H9 (cell line): ENCODE measurements around the gene NCL. TPM values are rescaled to one million over a fixed set of nuclear protein-coding genes. Genes with fewer than 3 reads are reported as not detected.
A peak's percentile ranks its signal among the peaks of the same experiment; 100 is the strongest.

Experiments
- DNase-seq: peaks from one replicate; pipeline ENCODE4 v3.0.0-alpha.2; 2017
- H2AFZ ChIP-seq: one replicate; pipeline ENCODE4 v1.6.1; 2013; ENCODE audit warnings: mild to moderate bottlenecking, low read length, control low read depth, moderate library complexity
- H2AK5ac ChIP-seq: 2 replicates; pipeline ENCODE4 v1.6.1; 2013; ENCODE audit warnings: low read length, control low read depth, mixed read lengths; ENCODE audit not compliant: insufficient read length
- H2BK120ac ChIP-seq: one replicate; pipeline ENCODE4 v1.6.1; 2013; ENCODE audit warnings: low read depth, mild to moderate bottlenecking, low read length, control low read depth, inconsistent platforms; ENCODE audit not compliant: poor library complexity, severe bottlenecking
- H2BK12ac ChIP-seq: 2 replicates; pipeline ENCODE4 v1.6.1; 2013; ENCODE audit warnings: low read length, control low read depth, mixed read lengths, low read depth; ENCODE audit not compliant: insufficient read length
- H2BK15ac ChIP-seq: 2 replicates; pipeline ENCODE4 v1.6.1; 2013; ENCODE audit warnings: low read depth, low read length, control low read depth
- H2BK20ac ChIP-seq: one replicate; pipeline ENCODE4 v1.6.1; 2013; ENCODE audit warnings: low read depth, mild to moderate bottlenecking, low read length, control low read depth, inconsistent platforms; ENCODE audit not compliant: poor library complexity, severe bottlenecking
- H2BK5ac ChIP-seq: 2 replicates; pipeline ENCODE4 v1.6.1; 2013; ENCODE audit warnings: low read length, control low read depth, mixed read lengths; ENCODE audit not compliant: insufficient read length
- H3K14ac ChIP-seq: 2 replicates; pipeline ENCODE4 v1.6.1; 2013; ENCODE audit warnings: low read length, control low read depth; ENCODE audit not compliant: insufficient read depth
- H3K18ac ChIP-seq: 2 replicates; pipeline ENCODE4 v1.6.1; 2013; ENCODE audit warnings: low read depth, mild to moderate bottlenecking, mixed read lengths, low read length, control low read depth; ENCODE audit not compliant: insufficient read length
- H3K23ac ChIP-seq: 2 replicates; pipeline ENCODE4 v1.6.1; 2013; ENCODE audit warnings: low read length, control low read depth, mixed read lengths, low read depth; ENCODE audit not compliant: insufficient read length
- H3K23me2 ChIP-seq: 2 replicates; pipeline ENCODE4 v1.6.1; 2013; ENCODE audit warnings: low read depth, mild to moderate bottlenecking, mixed read lengths, low read length, control low read depth; ENCODE audit not compliant: insufficient read length, poor library complexity, severe bottlenecking
- H3K27ac ChIP-seq: 2 replicates; pipeline ENCODE4 v1.5.1; 2013; ENCODE audit warnings: low read length, control low read depth, mixed read lengths, low read depth; ENCODE audit not compliant: insufficient read length
- H3K27me3 ChIP-seq: 2 replicates; pipeline ENCODE4 v1.6.1; 2013; ENCODE audit warnings: low read length, control low read depth, inconsistent platforms; ENCODE audit not compliant: insufficient read depth
- H3K4ac ChIP-seq: 2 replicates; pipeline ENCODE4 v1.6.1; 2013; ENCODE audit warnings: low read depth, mild to moderate bottlenecking, control low read depth, inconsistent platforms, low read length, moderate library complexity
- H3K4me1 ChIP-seq: 2 replicates; pipeline ENCODE4 v1.6.1; 2013; ENCODE audit warnings: low read length, control low read depth, inconsistent platforms; ENCODE audit not compliant: insufficient read depth
- H3K4me2 ChIP-seq: 2 replicates; pipeline ENCODE4 v1.6.1; 2013; ENCODE audit warnings: low read length, control low read depth, mixed read lengths; ENCODE audit not compliant: insufficient read length, insufficient read depth
- H3K56ac ChIP-seq: 2 replicates; pipeline ENCODE4 v1.6.1; 2013; ENCODE audit warnings: low read depth, mild to moderate bottlenecking, mixed read lengths, low read length, control low read depth; ENCODE audit not compliant: insufficient read length
- H3K79me1 ChIP-seq: 2 replicates; pipeline ENCODE4 v1.6.1; 2013; ENCODE audit warnings: low read depth, mild to moderate bottlenecking, moderate library complexity, low read length, control low read depth, inconsistent platforms; ENCODE audit not compliant: insufficient read depth, poor library complexity, severe bottlenecking
- H3K79me2 ChIP-seq: 2 replicates; pipeline ENCODE4 v1.6.1; 2013; ENCODE audit warnings: low read length, control low read depth, inconsistent platforms; ENCODE audit not compliant: insufficient read depth
- H3K9ac ChIP-seq: 2 replicates; pipeline ENCODE4 v1.6.1; 2013; ENCODE audit warnings: low read length, control low read depth, mixed read lengths; ENCODE audit not compliant: insufficient read length; ENCODE audit errors: extremely low read depth
- H3K9me3 ChIP-seq: one replicate; pipeline ENCODE4 v1.6.1; 2013; ENCODE audit warnings: low read depth, low read length, inconsistent platforms; ENCODE audit not compliant: control insufficient read depth
- H3T11ph ChIP-seq: one replicate; pipeline ENCODE4 v1.6.1; 2013; ENCODE audit warnings: mild to moderate bottlenecking, low read length, control low read depth, inconsistent platforms
- H4K20me1 ChIP-seq: one replicate; pipeline ENCODE4 v1.6.1; 2013; ENCODE audit not compliant: control insufficient read depth, insufficient read length, insufficient read depth
- H4K5ac ChIP-seq: 2 replicates; pipeline ENCODE4 v1.6.1; 2013; ENCODE audit warnings: low read depth, mild to moderate bottlenecking, mixed read lengths, low read length, control low read depth; ENCODE audit not compliant: insufficient read length
- H4K8ac ChIP-seq: replicated peaks from 2 replicates; pipeline ENCODE4 v1.6.1; 2013; ENCODE audit warnings: low read length, control low read depth, mixed read lengths, low read depth; ENCODE audit not compliant: insufficient read length
- H4K91ac ChIP-seq: 2 replicates; pipeline ENCODE4 v1.6.1; 2013; ENCODE audit warnings: low read depth, mild to moderate bottlenecking, moderate library complexity, mixed read lengths, low read length, control low read depth; ENCODE audit not compliant: insufficient read length
- H3K27ac Mint-ChIP-seq, 3 experiments: 2 replicates in 2 of 3; 3 replicates in 1 of 3; pipeline ENCODE4 v1.8.0; 2020 to 2021; ENCODE audit warnings: mixed read lengths in 3 of 3, mild to moderate bottlenecking in 1 of 3, moderate library complexity in 1 of 3
- H3K27me3 Mint-ChIP-seq: 2 replicates; pipeline ENCODE4 v1.8.0; 2021; ENCODE audit warnings: low read depth, mild to moderate bottlenecking, moderate library complexity, mixed read lengths
- H3K36me3 Mint-ChIP-seq, 3 experiments: 2 replicates in 2 of 3; 3 replicates in 1 of 3; pipeline ENCODE4 v1.8.0; 2020 to 2021; ENCODE audit warnings: low read depth in 3 of 3, mixed read lengths in 3 of 3; ENCODE audit not compliant: insufficient read depth in 1 of 3
- H3K4me1 Mint-ChIP-seq, 2 experiments: 2 replicates each; pipeline ENCODE4 v1.8.0; 2020; ENCODE audit warnings: mixed read lengths in 2 of 2
- H3K4me3 Mint-ChIP-seq, 2 experiments: 2 replicates in 1 of 2; 3 replicates in 1 of 2; pipeline ENCODE4 v1.8.0; 2020 to 2021; ENCODE audit warnings: mild to moderate bottlenecking in 2 of 2, mixed read lengths in 2 of 2, moderate library complexity in 1 of 2
- H3K9me3 Mint-ChIP-seq, 2 experiments: 2 replicates in 1 of 2; 3 replicates in 1 of 2; pipeline ENCODE4 v1.8.0; 2020; ENCODE audit warnings: mild to moderate bottlenecking in 2 of 2, mixed read lengths in 2 of 2, moderate library complexity in 1 of 2
- WGBS: extraction: QIAGEN DNeasy Blood & Tissue Kit; methylation state at CpG from one replicate; pipeline ENCODE4 v1.1.7; 2013; ENCODE audit warnings: missing lambda C conversion rate, low lambda C conversion rate, mixed read lengths; ENCODE audit not compliant: insufficient read length; ENCODE audit errors: extremely low coverage; 5-methylcytosine and 5-hydroxymethylcytosine counted together
- total RNA-seq: library from RNA; stranded (reverse); gene quantifications from 2 replicates; pipeline ENCODE4 v1.2.1, GENCODE V29; 2021
- TF ChIP-seq, protein P1 (sequence below): fragments of 200-600 bp; sonication (generic); conservative IDR thresholded peaks from 3 replicates; pipeline ENCODE4 v1.8.0; 2021; ENCODE audit warnings: antibody characterized with exemption, mild to moderate bottlenecking

Gene NCL
- total RNA-seq, 1 experiment from 2014 or later, result 1,269 TPM

DNA sequence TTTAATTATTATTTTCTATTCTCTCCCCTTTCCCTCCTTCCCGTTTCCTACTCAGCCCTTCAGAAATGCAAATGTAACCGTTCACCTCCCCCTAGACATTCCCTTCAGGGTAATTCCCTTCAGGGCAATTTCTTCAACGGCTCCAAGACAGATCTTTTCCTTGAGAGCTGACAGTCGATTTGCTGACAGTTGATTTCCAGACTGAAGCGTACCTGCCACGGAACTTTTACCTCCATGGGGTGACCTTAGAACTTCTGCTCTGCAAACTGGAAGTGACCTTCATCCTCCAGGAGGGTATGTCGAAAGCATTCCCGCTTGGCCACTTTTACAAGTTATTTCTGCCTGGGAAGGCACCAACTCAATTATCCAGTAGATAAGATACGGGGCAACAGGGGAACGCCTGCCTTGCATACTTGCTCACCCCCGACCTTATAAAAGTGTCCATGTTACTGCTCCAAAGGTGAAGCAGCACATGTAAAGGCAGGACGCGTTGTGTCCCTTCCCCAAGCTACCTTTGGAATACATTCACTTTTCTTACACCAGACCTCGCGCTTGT lies 50.3 kb downstream of the NCL start:
- no peak overlapping the region for H3K9ac ChIP-seq
- H3K27ac ChIP-seq, result no peak overlapping the region

More for the DNA sequence above, 50.3 kb downstream of the NCL start:
- no peak overlapping the region for H2BK20ac ChIP-seq
- no peak for DNase-seq
- H4K20me1 ChIP-seq, result no peaks in the 10 kb centered on the region
- Mint-ChIP-seq H3K9me3 (peaks cover 12 to 19% of the 10 kb centered on the region in 2 experiments; a peak in 4 of 5 replicates), H3K4me3 (peak overlapping the region; percentile 7 to 23; a peak in 2 of 5 replicates), H3K4me1 (peaks cover 42 to 45% of the 10 kb centered on the region in 2 experiments), H3K27ac (peak overlapping the region; percentile 5 to 58 (median 18); a peak in 3 of 7 replicates), H3K36me3 (peaks cover 4 to 12% (median 8%) of the 10 kb centered on the region in 3 experiments), H3K27me3 (no peaks in the 10 kb centered on the region; the same call in 1 of the 2 replicates)
- H3K27me3 ChIP-seq, result no peaks in the 10 kb centered on the region
- no peaks in the 10 kb centered on the region for H3K9me3 ChIP-seq
- H2AK5ac ChIP-seq, result no peak overlapping the region
- H3K23ac ChIP-seq, result no peak overlapping the region
- H4K8ac ChIP-seq, result no peak overlapping the region
- H3K79me2 ChIP-seq, result no peaks in the 10 kb centered on the region
- WGBS, result no CpG with 5 or more reads among the region's 15 CpGs
- H3K79me1 ChIP-seq, result no peaks in the 10 kb centered on the region
- peaks cover 9% of the 10 kb centered on the region for H3K23me2 ChIP-seq
- no peak overlapping the region for H2BK5ac ChIP-seq
- H3K18ac ChIP-seq, result no peak overlapping the region
- no peak overlapping the region for H4K91ac ChIP-seq
- H3T11ph ChIP-seq, result no peak overlapping the region
- TF ChIP-seq, protein P1, sequence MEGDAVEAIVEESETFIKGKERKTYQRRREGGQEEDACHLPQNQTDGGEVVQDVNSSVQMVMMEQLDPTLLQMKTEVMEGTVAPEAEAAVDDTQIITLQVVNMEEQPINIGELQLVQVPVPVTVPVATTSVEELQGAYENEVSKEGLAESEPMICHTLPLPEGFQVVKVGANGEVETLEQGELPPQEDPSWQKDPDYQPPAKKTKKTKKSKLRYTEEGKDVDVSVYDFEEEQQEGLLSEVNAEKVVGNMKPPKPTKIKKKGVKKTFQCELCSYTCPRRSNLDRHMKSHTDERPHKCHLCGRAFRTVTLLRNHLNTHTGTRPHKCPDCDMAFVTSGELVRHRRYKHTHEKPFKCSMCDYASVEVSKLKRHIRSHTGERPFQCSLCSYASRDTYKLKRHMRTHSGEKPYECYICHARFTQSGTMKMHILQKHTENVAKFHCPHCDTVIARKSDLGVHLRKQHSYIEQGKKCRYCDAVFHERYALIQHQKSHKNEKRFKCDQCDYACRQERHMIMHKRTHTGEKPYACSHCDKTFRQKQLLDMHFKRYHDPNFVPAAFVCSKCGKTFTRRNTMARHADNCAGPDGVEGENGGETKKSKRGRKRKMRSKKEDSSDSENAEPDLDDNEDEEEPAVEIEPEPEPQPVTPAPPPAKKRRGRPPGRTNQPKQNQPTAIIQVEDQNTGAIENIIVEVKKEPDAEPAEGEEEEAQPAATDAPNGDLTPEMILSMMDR, result no peak
- peak overlapping the region; percentile 13 for H3K4me2 ChIP-seq
- no peak overlapping the region for H3K4ac ChIP-seq
- H2BK15ac ChIP-seq, result no peak overlapping the region
- no peak overlapping the region for H2BK12ac ChIP-seq
- no peak overlapping the region for H3K56ac ChIP-seq
- no peak overlapping the region for H2BK120ac ChIP-seq
- no peak overlapping the region for H3K14ac ChIP-seq
- H4K5ac ChIP-seq, result no peak overlapping the region
- H3K4me1 ChIP-seq, result peaks cover 9% of the 10 kb centered on the region; the same call in 1 of the 2 replicates
- no peak overlapping the region for H2AFZ ChIP-seq
